GM18873 (cell line): ENCODE measurements around the gene CZIB.
A peak's percentile ranks its signal among the peaks of the same experiment; 100 is the strongest.

Source experiments
- ATAC-seq: cut with Tn5 transposase; IDR thresholded peaks from one replicate; pipeline ENCODE4 v1.9.1; 2021; ENCODE audit warnings: mild to moderate bottlenecking, moderate library complexity, moderate number of reproducible peaks; ENCODE audit not compliant: unreplicated experiment, low FRiP score

Gene CZIB

DNA sequence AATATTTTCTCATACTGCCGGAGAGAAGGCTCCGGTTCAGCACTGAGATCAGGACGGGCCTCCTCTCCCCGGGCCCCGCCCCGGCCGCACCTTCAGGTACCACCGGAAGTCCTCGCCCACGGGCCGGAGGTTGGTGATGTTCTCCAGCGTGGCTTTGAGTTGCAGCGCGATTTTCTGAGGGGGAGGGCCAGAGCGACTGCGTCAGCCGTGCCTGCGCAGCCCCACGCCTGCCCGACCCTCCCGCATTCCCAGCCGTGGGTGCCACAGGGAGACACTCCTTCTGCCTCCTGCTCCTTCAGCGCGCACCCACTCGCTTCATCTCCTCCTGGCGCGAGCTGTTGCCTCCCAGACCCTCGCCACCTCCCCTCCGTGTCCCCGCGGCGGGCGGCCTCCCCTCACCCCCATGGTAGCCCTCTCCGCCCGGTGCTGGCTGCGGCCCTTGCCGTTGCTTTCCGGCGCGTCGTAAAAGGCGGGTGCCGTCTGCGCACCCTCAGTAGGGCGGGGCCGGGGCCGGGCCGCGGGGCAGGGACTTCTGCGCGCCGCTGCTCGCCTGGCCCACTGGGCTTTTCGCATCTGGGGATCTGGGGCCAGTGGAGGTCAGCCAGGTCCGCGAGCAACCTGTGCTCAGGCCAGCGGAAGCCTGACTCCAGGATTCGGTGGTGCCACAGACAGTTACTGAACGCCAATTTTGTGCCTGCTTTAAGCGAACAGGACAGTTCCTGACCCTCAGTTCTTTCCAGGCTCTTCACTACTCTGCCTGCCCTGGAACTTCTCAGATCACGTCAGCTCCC lies at the start of gene CZIB:
CZIB (minus strand) TSS at position 464 of the 791 bp plus-strand sequence; CDS start at position 405, 59 bp downstream.
- peak; percentile 84 for ATAC-seq

DNA sequence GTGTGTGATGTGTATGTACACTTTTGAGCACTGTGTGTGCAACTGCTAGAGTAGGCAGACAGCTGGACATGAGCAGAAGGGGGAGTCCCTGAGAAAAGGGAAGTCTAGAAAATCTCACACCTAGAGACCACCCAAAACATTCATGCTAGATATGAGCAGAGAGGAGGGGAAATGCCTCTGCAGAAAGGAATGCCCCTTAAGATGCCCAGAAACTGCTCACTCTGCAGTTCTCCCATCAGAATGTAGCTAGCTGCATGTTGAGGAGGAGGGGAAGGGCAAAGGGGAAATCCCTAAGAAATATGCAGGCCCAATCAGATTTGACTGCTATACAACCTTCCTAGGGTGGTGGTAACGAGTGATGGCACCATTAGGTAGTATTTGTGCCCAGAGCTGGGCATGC lies 49.7 kb upstream of the CZIB start:
- ATAC-seq, result no peak

DNA sequence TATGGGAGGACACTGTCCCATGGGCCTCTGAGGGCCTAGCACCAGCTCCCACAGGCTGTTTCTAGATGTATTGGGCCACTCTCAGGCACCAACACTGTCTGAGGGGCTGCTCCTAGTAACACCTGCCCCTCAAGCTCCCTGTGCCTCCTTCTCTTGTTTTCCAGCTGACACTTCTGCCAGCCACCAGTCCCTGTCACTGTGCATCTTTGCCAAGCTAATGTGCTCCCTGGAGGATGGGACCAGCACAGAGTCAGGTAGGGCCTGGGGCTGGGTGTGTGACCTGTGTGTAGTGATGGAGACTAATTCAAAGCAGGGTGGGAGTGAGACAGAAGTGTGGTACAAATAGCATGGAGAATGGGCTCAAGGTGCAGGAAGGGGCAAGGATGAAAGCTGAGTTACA lies 47.3 kb upstream of the CZIB start:
- ATAC-seq, result no peak

DNA sequence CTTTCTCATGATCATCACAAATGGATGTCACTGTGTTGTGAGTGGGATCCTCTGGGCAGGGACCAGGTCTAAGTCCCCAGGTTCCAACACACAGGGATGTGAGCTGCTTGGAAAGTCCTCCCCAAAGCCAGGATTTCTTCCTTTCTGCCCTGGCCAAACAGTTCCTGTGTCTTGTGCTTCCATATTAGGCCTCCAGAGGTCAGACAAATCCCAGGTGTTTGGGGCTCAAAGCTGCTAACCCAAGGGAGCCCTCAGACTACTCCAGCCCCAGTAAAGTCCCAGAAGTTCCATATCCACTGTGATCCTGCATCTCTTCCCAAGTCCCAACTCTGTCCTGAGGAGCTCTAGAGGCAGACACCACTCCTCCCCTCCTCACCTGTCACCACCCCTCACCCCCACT lies 45.6 kb upstream of the CZIB start:
- ATAC-seq, result no peak

DNA sequence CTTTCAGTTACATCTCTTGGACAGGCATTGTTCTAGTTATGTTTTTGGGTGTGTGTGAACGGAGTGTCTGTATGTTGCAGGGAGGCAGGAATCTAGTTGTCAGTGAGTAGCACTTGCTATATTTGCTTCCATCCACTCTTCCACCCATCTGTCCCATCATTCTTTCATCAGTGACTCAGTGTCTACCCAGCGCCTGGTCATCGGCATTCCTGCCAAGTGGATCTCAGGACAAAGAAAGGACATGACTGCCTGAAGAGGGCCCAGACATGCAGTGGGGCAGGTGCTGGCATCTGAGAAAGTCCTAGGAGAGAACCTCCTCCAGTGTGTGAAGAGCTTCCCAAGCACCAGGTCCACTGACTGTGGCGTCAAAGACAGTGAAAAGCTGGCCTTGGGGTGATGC lies 45.1 kb upstream of the CZIB start:
- no peak for ATAC-seq

DNA sequence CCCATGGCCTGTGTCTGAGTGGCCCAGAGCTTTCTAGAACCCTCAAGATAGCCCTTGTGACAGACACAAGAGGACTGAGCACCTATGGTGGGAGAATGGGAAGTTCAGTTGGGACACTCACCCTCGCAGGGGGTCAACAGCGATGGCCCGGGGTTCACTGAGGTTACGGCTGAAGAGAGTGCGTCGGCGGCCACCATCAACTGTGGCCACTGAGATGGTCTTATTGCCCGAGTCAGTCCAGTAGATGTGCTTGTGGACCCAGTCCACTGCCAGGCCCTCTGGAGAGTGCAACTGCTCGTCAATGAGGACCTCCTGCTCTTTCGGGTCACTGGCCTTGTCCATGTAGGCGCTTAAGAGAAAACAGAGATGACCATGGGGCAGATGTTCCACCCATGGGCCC lies 43.6 kb upstream of the CZIB start:
- no peak for ATAC-seq

DNA sequence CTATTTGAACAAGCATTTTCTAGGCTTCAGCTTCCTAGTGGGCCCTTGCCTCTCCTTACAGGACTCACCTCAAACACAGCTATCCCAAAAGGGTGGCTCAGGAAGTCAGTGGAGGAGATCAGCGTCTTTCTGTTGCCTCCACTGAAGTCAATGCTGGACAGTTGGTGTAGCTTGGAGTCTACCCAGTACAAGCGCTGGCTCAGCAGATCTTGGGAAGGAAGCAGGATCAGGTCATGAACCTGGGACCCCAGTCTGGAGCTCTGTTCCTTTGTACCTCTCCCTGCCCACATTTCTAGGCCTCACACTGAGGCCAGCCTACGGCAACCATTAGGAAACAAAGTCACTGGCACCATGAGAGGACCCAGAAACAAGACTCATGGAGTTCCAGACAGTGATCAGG lies 41.6 kb upstream of the CZIB start:
- ATAC-seq, result no peak

DNA sequence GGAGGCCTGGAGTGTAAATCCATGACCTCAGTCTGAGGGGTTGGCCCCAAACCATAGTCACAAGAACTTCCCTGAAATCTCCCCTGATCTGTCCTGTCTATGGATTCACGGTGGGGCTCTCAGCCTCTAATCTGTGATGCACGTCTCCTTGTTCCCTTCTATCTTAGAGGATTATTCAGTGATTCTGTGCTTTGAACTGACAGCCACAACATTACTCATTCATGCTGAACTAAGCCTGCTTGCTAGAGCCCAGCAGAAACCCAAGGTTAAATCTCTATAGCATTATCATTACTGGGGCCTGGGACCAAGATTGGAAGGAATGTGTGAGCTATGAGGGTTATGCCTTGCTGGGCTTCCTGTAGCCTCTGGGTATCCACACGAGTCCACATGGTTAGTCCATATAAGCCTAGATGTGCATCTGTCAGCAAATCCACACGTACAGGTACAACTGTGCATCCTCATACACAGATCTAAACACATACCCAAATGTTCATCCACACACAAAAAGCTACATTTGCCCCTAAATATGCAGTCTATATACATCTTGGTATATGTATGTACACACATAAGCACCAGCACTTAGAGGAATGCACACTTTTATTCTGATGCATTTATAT lies 40.3 kb upstream of the CZIB start:
- no peak for ATAC-seq

DNA sequence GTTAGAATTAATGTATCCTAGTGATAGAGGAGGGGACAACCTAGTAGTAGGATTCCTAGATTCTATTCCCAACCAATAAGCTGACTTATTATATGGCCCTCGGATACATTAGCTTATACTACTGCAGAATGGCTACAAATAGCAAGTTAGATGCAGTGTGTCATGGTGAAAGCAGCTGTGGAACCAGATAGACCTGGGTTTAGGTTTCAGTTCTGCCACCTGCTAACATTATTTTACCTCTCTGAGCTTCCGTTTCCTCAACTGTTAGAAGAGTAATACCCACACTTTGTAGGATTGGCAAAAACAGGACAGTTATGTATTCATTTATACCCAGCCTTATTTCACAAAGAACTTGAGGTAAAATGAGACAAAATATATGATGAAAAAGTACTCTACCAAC lies 39.5 kb upstream of the CZIB start:
- peak; percentile 61 for ATAC-seq

DNA sequence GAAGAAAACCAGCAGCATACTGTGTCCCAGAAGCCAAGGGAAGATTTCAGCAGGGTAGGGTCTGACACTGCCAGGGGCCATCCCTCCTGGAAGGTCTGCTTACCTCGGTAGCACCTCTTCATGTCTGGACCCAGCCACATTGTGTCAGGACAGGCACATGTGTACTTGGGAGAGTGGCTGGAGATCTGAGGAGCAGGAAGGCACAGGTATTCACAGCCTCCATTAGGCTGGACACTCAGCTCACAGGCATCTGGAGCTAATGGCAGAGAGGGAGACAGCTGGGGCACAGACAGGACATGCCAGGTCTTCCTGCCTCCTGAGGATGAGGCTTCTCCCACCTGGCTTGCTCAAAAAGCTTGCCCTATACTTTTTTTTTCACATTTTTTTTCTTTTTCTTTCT lies 37.8 kb upstream of the CZIB start:
- no peak for ATAC-seq

DNA sequence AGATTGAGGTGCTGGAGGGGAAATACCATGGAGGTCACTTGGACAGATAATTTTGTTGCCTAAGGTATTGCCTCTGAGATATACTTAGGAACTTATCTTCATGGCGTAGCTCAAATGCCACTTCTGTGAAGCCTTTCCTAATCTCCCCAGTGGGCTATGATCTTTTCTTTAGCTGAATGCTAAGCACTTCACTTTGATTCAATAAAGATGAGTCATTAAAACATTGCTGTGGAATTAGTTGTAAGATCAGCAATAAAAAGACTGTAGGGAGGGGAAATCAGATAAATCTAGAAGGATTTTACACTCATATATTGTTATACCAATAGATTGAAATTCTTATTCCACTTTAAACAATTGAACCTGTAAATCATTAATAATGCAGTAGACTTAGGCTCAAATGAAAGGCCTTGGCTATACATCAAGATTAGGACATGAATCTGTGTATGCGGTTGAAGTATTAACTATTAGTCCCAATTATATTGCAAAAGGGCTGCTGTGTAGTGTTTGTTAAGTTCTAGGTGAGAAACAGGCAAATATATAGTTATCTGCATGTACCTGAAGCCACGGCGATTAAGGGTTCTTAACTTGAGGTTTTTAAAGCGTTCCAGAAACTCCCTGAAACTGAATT lies 37.1 kb upstream of the CZIB start:
- no peak for ATAC-seq

DNA sequence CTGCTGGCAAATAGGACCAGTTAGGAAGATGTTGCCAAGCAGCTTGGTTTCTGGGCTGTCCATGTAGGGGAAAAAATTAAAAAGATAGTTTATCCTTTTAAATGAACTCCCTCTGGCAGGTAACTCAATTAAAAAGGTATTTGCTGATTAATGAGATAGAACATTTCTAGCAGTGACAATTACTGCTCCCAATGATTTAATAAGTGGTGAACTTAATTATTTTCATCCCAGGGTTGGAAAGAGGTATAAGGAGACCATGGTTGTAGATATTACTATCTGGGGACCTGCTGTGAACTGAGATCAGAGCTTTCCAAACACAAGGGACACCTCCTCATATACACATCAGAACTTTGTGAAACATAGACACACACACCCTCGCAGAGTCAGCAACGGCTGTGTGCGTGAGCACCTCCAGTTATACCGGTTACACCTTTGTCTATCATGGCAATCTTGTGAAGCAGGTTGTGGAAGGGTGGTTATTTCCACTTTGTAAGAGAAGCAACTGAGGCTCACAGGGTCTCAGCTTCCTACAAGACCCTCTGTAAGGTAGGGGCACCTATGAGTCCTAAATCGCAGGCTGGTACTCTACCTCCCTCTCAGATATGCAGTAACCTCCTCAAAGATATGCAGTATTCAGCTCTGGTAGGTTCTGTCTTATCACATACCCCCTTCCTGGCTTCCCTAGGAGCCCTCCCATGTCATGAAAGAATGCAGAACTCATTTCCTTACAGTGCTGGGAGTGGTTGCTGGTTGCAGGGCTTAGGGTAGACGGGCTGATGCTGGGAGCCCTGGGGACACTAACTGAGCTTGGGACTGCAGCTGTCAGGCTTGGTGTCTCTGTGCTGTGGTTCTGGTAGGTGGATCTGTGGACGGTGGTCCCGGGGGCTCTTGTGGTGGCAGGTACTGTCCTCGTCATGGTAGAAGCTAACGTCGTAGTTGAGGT lies 36.3 kb upstream of the CZIB start:
- ATAC-seq, result no peak

DNA sequence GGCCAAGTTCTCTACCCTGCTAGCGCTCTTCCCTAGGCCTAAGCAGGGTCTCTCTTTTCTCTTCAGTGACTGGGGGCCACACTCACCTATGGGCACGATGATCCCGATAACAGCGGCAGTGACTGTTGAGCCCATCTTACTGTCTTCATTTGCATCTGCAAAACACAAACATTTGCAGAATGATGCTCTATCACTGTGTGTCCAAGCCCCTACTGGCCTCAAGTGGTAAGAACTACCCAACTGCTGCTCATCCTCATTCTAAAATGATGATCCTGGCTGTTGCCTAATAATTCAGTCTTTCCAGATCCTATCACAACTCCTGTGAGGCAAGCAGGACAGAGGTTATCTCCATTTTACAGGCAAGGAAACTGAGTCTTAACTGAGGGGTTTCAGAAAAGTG lies 34.6 kb upstream of the CZIB start:
- ATAC-seq, result no peak

DNA sequence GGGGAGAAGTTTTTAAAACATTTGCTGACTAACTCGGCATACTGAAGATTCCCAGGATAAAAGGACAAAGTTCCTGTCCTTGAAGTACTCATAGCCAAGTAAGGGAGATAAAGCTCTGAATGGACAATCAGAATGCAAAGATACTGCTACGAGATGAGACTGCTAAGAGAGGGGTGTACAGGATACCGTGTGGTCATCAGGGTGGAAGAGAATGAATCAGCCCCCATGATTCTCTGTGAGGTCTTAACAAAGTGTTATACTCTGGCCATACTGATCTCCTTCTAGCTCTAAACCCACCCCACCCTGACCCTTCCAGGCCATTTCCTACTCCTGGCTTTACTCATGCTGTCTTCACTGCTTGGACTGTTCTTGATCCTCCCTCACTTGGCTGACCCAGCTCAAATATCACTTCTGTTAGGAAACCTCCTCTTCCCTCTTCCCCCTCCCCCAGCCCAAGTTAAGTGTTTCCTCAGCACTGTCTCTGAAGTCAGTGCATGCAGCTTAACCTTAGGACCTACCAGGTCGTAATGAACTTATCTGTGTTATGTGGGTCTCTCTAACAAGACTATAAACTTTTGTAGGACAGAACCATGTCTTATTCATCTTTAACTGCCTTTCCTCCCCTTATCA lies 33.7 kb upstream of the CZIB start:
- no peak for ATAC-seq

DNA sequence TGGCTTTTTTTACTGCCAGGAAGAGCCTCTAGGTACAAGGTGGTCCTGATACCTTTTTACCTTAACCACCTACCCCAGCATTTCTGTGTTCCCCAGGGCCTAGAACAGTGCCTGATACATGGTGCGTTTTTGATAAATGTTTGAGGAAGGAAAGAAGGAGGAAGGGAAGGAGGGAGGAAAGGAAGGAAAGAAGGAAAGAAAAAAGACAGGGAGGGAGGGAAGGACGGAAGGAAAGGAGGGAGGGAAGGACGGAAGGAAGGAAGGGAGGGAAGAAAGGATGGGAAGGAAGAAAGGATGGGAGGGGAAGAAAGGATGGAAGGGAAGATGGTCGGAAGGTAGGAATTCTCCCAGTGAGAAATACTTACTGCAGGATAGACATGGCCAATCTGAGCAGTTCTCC lies 29.9 kb upstream of the CZIB start:
- no peak for ATAC-seq

DNA sequence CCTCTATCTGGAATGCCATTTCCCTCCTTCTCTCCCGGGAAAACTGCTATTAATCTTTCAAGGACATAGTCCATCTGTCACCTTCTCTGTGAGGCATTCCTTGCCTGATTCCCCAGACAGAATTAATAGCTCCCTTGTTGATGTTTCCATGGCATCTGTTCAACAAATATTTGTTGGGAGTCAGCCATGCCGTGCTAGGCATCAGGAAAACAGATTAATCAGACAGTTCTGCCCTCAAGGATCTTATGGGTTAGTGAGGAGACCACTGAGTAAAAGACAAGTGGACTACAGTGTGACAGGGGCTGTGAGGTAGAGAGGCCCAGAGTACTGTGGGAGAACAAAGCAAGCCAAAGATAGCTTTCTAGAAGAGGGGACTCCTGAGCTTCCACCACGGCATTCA lies 29.3 kb upstream of the CZIB start:
- ATAC-seq, result no peak

DNA sequence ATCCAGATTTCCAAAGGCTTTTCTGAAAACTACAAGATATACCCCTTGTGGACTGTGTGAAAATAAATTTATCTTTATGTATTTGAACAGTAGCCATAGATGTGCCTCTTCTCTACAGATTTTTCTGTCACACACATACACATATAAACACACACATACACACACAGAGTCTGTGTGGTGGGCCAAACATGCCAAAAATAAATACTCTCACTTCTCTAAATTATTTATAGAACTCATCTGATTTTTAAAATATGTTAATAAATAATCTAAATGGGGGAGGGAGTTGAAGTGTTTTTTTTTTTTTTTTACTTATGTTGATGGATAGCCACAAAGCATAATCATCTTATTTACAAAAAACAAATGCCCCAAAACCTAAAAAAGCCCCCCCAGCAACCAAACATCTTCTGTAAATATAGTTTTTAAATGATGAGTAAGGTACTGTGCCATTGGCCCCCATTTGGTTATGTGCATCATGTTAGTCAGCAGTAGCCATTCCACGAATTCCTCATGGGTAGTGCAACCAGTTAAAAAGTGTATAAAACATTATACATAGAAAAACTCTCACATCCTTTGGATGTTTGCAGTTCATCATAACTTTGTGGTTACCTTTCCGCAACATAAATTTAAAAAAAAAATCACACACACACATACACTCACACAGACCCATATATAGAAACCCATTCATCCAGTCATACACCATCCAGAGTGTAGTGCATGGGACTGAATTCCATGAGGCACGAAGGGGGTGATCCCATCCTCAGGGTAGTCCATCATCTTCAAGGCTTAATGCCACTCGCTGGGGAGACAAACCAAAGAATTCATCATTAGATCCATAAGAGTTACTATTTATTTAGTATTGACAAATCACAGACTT lies 26.1 kb upstream of the CZIB start:
- ATAC-seq, result no peak

DNA sequence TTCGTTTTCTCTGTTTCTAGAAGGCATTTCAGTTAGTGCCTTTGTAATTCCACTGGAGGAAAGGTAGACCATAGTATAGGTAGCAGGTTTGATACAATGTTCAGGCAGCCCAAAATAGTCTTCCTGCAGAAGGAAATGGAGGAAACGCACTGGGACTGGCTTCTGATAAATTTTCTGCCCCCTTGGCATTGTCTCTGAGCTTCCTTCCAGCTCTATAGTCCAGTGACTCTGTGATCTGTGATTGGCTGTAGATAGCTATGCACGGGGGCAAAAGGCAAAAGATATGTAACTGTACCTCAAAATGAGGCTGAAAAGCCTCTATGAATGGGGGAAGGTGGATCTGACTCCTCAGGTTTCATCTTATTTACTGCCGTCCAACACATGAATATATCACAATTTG lies 23.7 kb upstream of the CZIB start:
- no peak for ATAC-seq

DNA sequence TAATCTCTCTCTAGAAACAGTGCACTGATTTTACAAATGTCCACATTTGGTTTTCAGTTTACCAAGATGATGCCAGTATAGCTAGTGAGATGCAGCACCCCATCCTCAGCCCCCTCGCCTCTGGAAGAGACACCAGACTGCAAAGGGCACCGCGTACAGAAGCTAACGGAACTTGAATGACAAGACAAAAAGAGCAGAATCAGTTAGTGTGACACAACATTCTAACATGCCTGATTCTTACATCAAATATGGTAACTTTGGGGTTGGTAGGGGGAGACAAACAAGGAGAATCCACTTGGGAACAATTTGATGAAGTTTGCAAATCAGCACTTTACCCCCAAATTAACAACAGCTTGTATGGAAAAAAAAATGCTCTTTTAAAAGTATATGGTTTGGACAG lies 21.9 kb upstream of the CZIB start:
- ATAC-seq, result no peak
